GM12878 (cell line): ENCODE results near the gene SAAL1. TPM values are rescaled to one million over a fixed set of nuclear protein-coding genes. Genes with fewer than 3 reads are reported as not detected.

Experiments used
- ATAC-seq: fragments of 200-7000 bp; cut with Tn5 transposase; 3 replicates; pipeline ENCODE4 v1.9.1; 2020; ENCODE audit warnings: mild to moderate bottlenecking, moderate library complexity
- BruUV-seq: library from RNA; stranded (reverse); fragments of 400-500 nt; replicated peaks from 2 replicates; lab custom pipeline; 2021; lab: Mats Ljungman, UMichigan
- CTCF ChIA-PET: fragments of 300-600 bp; sonication (Branson Sonifier 250); formaldehyde crosslinking; extraction: SDS; loops from one replicate; lab custom pipeline; 2021; ENCODE audit warnings: inconsistent platforms; lab: Yijun Ruan, JAX
- POLR2A ChIA-PET: fragments of 350-600 bp; formaldehyde crosslinking; extraction: SDS; loops from one replicate; lab custom pipeline; 2021; ENCODE audit warnings: inconsistent platforms; lab: Charles Lee
- RAD21 ChIA-PET: fragments of 300-600 bp; sonication (Branson Sonifier 250); formaldehyde crosslinking; loops from one replicate; lab custom pipeline; 2023; ENCODE audit warnings: antibody characterized with exemption; ENCODE audit not compliant: unreplicated experiment; lab: Charles Lee
- SMC1A ChIA-PET: fragments of 300-600 bp; sonication (Branson Sonifier 250); formaldehyde crosslinking; loops from one replicate; lab custom pipeline; 2023; ENCODE audit not compliant: unreplicated experiment, uncharacterized antibody; lab: Charles Lee
- DNase-seq: peaks from one replicate; pipeline ENCODE4 v3.0.0-alpha.2; 2011; ENCODE audit warnings: low read depth, low spot score
- FAIRE-seq: peaks from 3 replicates; lab custom pipeline; 2011; peaks lifted over from hg19 to GRCh38; lab: Jason Lieb, UNC
- H2AFZ ChIP-seq: 2 replicates; pipeline ENCODE4 v1.6.0; 2011; ENCODE audit warnings: low read depth, low read length, control low read depth; ENCODE audit not compliant: control insufficient read depth
- H3K27ac ChIP-seq: 2 replicates; pipeline ENCODE4 v1.5.1; 2011; ENCODE audit warnings: control low read depth; ENCODE audit not compliant: control insufficient read depth, insufficient read depth
- H3K27me3 ChIP-seq, 2 experiments: replicated peaks in 1 of 2; 2 replicates each; pipeline versions ENCODE4 v1.6.0 to v1.6.1; 2011; ENCODE audit warnings: low read length in 1 of 2; ENCODE audit not compliant: control insufficient read depth in 2 of 2, insufficient read depth in 2 of 2
- H3K36me3 ChIP-seq, 2 experiments: 2 replicates each; pipeline ENCODE4 v1.5.1; 2011; ENCODE audit warnings: low read length in 1 of 2; ENCODE audit not compliant: control insufficient read depth in 2 of 2, insufficient read depth in 2 of 2
- H3K4me1 ChIP-seq: 2 replicates; pipeline ENCODE4 v1.6.1; 2011; ENCODE audit warnings: mild to moderate bottlenecking, low read length, moderate library complexity, mixed read lengths; ENCODE audit not compliant: control insufficient read depth, insufficient read depth
- H3K4me2 ChIP-seq: 2 replicates; pipeline ENCODE4 v1.6.0; 2011; ENCODE audit warnings: control low read depth; ENCODE audit not compliant: control insufficient read depth, insufficient read depth
- H3K4me3 ChIP-seq: fragments of 200-600 bp; sonication (generic); 2 replicates; pipeline ENCODE4 v1.5.1; 2016
- H3K79me2 ChIP-seq: 2 replicates; pipeline ENCODE4 v1.6.0; 2011; ENCODE audit warnings: low read length; ENCODE audit not compliant: control insufficient read depth, insufficient read depth
- H3K9ac ChIP-seq: 2 replicates; pipeline ENCODE4 v1.8.0; 2011; ENCODE audit warnings: low read length, control low read depth, mixed read lengths; ENCODE audit not compliant: control insufficient read depth, insufficient read depth
- H3K9me3 ChIP-seq: replicated peaks from 3 replicates; pipeline ENCODE4 v1.5.1; 2011; ENCODE audit warnings: mild to moderate bottlenecking, low read length; ENCODE audit not compliant: control insufficient read depth, insufficient read depth
- H4K20me1 ChIP-seq: 2 replicates; pipeline ENCODE4 v1.6.0; 2011; ENCODE audit not compliant: control insufficient read depth, insufficient read depth
- BACH1 ChIP-seq: fragments of 450-650 bp; IDR thresholded peaks from 2 replicates; pipeline ENCODE4 v1.6.1; 2017; ENCODE audit warnings: mild to moderate bottlenecking, borderline replicate concordance
- CBX5 ChIP-seq: sonication (generic); IDR thresholded peaks from 2 replicates; pipeline ENCODE4 v1.6.1; 2016; ENCODE audit warnings: low read depth, moderate library complexity, mild to moderate bottlenecking, inconsistent platforms
- CEBPB ChIP-seq, 2 experiments: fragments of 150-350 bp in 1 of 2; IDR thresholded peaks; 2 replicates each; pipeline ENCODE4 v1.6.1; 2012 to 2014; ENCODE audit warnings: low read depth in 2 of 2, low read length in 2 of 2, borderline replicate concordance in 1 of 2, inconsistent platforms in 1 of 2
- EED ChIP-seq: sonication (generic); IDR thresholded peaks from 2 replicates; pipeline ENCODE4 v1.6.1; 2016; ENCODE audit warnings: antibody characterized with exemption, low read depth
- GATAD2B ChIP-seq: fragments of 450-650 bp; conservative IDR thresholded peaks from 2 replicates; pipeline ENCODE4 v1.6.1; 2017; ENCODE audit warnings: low read depth, mild to moderate bottlenecking, moderate library complexity
- IKZF2 ChIP-seq, 2 experiments: fragments of 450-650 bp; IDR thresholded peaks; 2 replicates each; pipeline ENCODE4 v1.6.1; 2017; ENCODE audit warnings: mild to moderate bottlenecking in 2 of 2, moderate library complexity in 2 of 2
- IRF4 ChIP-seq: IDR thresholded peaks from 2 replicates; pipeline ENCODE4 v1.6.1; 2011; ENCODE audit warnings: low read depth, low read length
- MEF2B ChIP-seq: fragments of 450-650 bp; IDR thresholded peaks from 2 replicates; pipeline ENCODE4 v1.6.1; 2018; ENCODE audit warnings: mild to moderate bottlenecking, moderate library complexity; ENCODE audit not compliant: partially characterized antibody, poor library complexity, severe bottlenecking
- MTA2 ChIP-seq: fragments of 450-650 bp; IDR thresholded peaks from 2 replicates; pipeline ENCODE4 v1.6.1; 2016; ENCODE audit warnings: low read depth, mild to moderate bottlenecking, moderate library complexity
- RBBP5 ChIP-seq: fragments of 200-600 bp; sonication (generic); conservative IDR thresholded peaks from 2 replicates; pipeline ENCODE4 v1.6.1; 2016
- RELA ChIP-seq: fragments of 450-650 bp; IDR thresholded peaks from 2 replicates; pipeline ENCODE4 v1.8.0; 2014; ENCODE audit warnings: borderline replicate concordance; ENCODE audit not compliant: partially characterized antibody
- SP1 ChIP-seq: IDR thresholded peaks from one replicate; pipeline ENCODE4 v1.6.1; 2011; ENCODE audit warnings: low read depth, low read length
- STAT1 ChIP-seq: fragments of 450-650 bp; conservative IDR thresholded peaks from 2 replicates; pipeline ENCODE4 v1.6.1; 2014; ENCODE audit warnings: antibody characterized with exemption, mild to moderate bottlenecking
- YY1 ChIP-seq: IDR thresholded peaks from 2 replicates; pipeline ENCODE4 v1.6.1; 2011; ENCODE audit warnings: low read depth, mild to moderate bottlenecking, low read length
- ZNF384 ChIP-seq: IDR thresholded peaks from 2 replicates; pipeline ENCODE4 v1.6.1; 2012; ENCODE audit warnings: low read depth, mild to moderate bottlenecking, low read length, improper control_type of control experiment, borderline replicate concordance
- WGBS: methylation state at CpG from one replicate; pipeline ENCODE4 v1.1.6; 2016; ENCODE audit warnings: low lambda C conversion rate; ENCODE audit not compliant: insufficient replicate concordance, insufficient coverage; ENCODE audit errors: missing lambda C conversion rate; 5-methylcytosine and 5-hydroxymethylcytosine counted together
- in situ Hi-C: fragments of 300-500 bp; cut with MboI; formaldehyde crosslinking; loops from 9 replicates; pipeline ENCODE4 v1.14.3; 2018; ENCODE audit warnings: mixed read lengths
- intact Hi-C: fragments of 100-400 bp; cut with micrococcal nuclease; formaldehyde crosslinking; loops from one replicate; pipeline ENCODE4 v1.14.2; 2022; ENCODE audit not compliant: unreplicated experiment
- polyA plus RNA-seq, 11 experiments: library from polyadenylated mRNA; depleted of rRNA in 4 of 11; unstranded in 6 of 11; stranded (reverse) in 5 of 11; fragments of >200 nt; fragmentation: Nextera tagmentation in 4 of 11; fragmentation: Illumina TruSeq in 1 of 11; extraction: Ambion mirVana in 4 of 11; extraction: Trizol in 1 of 11; gene quantifications; 1 replicate in 1 of 11; 2 replicates in 10 of 11; pipeline versions ENCODE4 v1.2.1 to v1.2.3, GENCODE V29; 2011 to 2016; ENCODE audit warnings: inconsistent platforms in 2 of 11, missing spikeins in 2 of 11, low read depth in 1 of 11
- total RNA-seq, 4 experiments: library from RNA; depleted of rRNA in 3 of 4; stranded (reverse); fragments of >200 nt in 3 of 4; fragmentation: Illumina TruSeq in 1 of 4; extraction: Trizol in 1 of 4; gene quantifications; 2 replicates each; pipeline versions ENCODE4 v1.2.1 to v1.2.3, GENCODE V29; 2013 to 2021
- TF ChIP-seq, protein P1 (sequence below): fragments of 450-650 bp; IDR thresholded peaks from 2 replicates; pipeline ENCODE4 v1.6.1; 2016; ENCODE audit warnings: mild to moderate bottlenecking, moderate library complexity, borderline replicate concordance
- TF ChIP-seq, protein P2 (sequence below): IDR thresholded peaks from 2 replicates; pipeline ENCODE4 v1.6.1; 2012; ENCODE audit warnings: low read length, inconsistent platforms
- TF ChIP-seq, protein P3 (sequence below): fragments of 450-650 bp; IDR thresholded peaks from 2 replicates; pipeline ENCODE4 v1.6.1; 2018; ENCODE audit warnings: mild to moderate bottlenecking, low read depth, moderate library complexity; ENCODE audit not compliant: partially characterized antibody

The SAAL1 gene
- total and polyA plus RNA-seq, 10 of the 15 experiments (the other 5 are each of a cell fraction or from before 2014, with no cell fraction given): 26.3 to 59.4 (median 43.8) TPM

DNA sequence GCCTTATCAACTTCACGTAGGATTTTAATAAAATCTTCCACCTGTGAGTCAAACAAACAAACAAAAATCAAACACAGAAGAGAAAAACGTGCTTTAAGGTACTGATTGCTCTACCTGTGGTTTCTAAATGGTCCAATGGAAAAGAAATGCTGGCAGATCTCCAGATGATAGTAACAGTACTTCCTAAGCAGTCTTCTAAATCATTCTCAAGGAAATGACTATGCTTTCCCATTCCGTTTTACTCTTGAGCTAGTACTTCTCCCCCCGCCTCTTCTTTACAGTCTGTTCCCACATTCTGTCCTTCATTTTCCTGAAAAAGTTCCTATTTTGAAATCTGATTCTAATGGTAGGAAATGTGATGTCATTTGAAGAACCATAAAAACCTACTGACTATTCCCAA lies 25.4 kb downstream of the SAAL1 start (continued):
- TF ChIP-seq MEF2B: no peak
- TF ChIP-seq, protein P1, sequence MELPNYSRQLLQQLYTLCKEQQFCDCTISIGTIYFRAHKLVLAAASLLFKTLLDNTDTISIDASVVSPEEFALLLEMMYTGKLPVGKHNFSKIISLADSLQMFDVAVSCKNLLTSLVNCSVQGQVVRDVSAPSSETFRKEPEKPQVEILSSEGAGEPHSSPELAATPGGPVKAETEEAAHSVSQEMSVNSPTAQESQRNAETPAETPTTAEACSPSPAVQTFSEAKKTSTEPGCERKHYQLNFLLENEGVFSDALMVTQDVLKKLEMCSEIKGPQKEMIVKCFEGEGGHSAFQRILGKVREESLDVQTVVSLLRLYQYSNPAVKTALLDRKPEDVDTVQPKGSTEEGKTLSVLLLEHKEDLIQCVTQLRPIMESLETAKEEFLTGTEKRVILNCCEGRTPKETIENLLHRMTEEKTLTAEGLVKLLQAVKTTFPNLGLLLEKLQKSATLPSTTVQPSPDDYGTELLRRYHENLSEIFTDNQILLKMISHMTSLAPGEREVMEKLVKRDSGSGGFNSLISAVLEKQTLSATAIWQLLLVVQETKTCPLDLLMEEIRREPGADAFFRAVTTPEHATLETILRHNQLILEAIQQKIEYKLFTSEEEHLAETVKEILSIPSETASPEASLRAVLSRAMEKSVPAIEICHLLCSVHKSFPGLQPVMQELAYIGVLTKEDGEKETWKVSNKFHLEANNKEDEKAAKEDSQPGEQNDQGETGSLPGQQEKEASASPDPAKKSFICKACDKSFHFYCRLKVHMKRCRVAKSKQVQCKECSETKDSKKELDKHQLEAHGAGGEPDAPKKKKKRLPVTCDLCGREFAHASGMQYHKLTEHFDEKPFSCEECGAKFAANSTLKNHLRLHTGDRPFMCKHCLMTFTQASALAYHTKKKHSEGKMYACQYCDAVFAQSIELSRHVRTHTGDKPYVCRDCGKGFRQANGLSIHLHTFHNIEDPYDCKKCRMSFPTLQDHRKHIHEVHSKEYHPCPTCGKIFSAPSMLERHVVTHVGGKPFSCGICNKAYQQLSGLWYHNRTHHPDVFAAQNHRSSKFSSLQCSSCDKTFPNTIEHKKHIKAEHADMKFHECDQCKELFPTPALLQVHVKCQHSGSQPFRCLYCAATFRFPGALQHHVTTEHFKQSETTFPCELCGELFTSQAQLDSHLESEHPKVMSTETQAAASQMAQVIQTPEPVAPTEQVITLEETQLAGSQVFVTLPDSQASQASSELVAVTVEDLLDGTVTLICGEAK: no peak
- TF ChIP-seq MTA2: no peak
- no peak for TF ChIP-seq IRF4
- TF ChIP-seq YY1: no peak

DNA sequence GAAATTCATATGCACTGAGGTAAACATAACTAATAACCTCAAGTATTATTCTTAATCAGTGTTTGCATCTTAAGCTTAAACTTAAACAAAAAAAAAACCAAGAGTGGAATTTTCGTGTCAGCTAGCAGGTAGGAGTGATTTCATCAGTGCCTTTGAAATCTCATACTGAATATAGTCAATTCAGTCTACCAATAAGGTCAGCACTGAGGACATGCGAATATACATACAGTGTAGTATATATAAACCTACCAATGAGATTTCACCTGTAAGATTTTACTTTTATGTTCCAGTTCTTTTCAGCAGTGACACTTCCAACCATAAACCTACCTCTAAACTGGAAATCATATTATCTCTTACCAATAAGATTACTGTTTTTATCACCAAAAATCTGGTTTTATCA lies 27.0 kb downstream of the SAAL1 start:
- Histone ChIP-seq H3K9me3 (no peaks in the 10 kb centered on the region), H3K27me3 (no peaks in the 10 kb centered on the region), H3K27ac (no peak overlapping the region), H3K4me1 (no peaks in the 10 kb centered on the region), H3K9ac (no peak overlapping the region), H4K20me1 (no peaks in the 10 kb centered on the region), H3K4me2 (no peak overlapping the region), H3K79me2 (no peaks in the 10 kb centered on the region), H3K4me3 (no peak overlapping the region), H3K36me3 (peaks cover 0 to 13% of the 10 kb centered on the region in 2 experiments), H2AFZ (no peak overlapping the region)
- ATAC-seq (no peak), DNase-seq (no peak), FAIRE-seq (no peak)
- ChIA-PET CTCF (no interaction called here), SMC1A (no interaction called here), POLR2A (no interaction called here), RAD21 (no interaction called here)
- in situ Hi-C loops: no loop called here
- 76% methylated on average over 2 of the region's 2 CpGs for WGBS
- no TSS peak for BruUV-seq
- intact Hi-C loops: no loop called here
- no peak for TF ChIP-seq RBBP5
- TF ChIP-seq CEBPB (IDR thresholded peaks at IDR 0.05; ENCODE audit: borderline replicate concordance in 1 of 2, low read depth in 2 of 2, low read length in 2 of 2): no peak
- no peak for TF ChIP-seq BACH1
- no peak for TF ChIP-seq YY1
- no peak for TF ChIP-seq IKZF2 (IDR thresholded peaks at IDR 0.05)
- TF ChIP-seq ZNF384: no peak
- no peak for TF ChIP-seq GATAD2B
- no peak for TF ChIP-seq CBX5
- no peak for TF ChIP-seq EED
- TF ChIP-seq RELA: no peak
- no peak for TF ChIP-seq STAT1
- TF ChIP-seq, protein P2, sequence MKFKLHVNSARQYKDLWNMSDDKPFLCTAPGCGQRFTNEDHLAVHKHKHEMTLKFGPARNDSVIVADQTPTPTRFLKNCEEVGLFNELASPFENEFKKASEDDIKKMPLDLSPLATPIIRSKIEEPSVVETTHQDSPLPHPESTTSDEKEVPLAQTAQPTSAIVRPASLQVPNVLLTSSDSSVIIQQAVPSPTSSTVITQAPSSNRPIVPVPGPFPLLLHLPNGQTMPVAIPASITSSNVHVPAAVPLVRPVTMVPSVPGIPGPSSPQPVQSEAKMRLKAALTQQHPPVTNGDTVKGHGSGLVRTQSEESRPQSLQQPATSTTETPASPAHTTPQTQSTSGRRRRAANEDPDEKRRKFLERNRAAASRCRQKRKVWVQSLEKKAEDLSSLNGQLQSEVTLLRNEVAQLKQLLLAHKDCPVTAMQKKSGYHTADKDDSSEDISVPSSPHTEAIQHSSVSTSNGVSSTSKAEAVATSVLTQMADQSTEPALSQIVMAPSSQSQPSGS: no peak
- no peak for TF ChIP-seq SP1
- TF ChIP-seq, protein P3, sequence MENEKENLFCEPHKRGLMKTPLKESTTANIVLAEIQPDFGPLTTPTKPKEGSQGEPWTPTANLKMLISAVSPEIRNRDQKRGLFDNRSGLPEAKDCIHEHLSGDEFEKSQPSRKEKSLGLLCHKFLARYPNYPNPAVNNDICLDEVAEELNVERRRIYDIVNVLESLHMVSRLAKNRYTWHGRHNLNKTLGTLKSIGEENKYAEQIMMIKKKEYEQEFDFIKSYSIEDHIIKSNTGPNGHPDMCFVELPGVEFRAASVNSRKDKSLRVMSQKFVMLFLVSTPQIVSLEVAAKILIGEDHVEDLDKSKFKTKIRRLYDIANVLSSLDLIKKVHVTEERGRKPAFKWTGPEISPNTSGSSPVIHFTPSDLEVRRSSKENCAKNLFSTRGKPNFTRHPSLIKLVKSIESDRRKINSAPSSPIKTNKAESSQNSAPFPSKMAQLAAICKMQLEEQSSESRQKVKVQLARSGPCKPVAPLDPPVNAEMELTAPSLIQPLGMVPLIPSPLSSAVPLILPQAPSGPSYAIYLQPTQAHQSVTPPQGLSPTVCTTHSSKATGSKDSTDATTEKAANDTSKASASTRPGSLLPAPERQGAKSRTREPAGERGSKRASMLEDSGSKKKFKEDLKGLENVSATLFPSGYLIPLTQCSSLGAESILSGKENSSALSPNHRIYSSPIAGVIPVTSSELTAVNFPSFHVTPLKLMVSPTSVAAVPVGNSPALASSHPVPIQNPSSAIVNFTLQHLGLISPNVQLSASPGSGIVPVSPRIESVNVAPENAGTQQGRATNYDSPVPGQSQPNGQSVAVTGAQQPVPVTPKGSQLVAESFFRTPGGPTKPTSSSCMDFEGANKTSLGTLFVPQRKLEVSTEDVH: no peak
